Esophagus mucosa (tissue), 1 donor: ENCODE measurements around the gene VWA2. TPM values are rescaled to one million over a fixed set of nuclear protein-coding genes. Genes with fewer than 3 reads are reported as not detected.

Experiments
- total RNA-seq: library from RNA; stranded (reverse); gene quantifications from one replicate; pipeline ENCODE4 v1.2.4, GENCODE V29; 2023
- donor health status: DM: yes; HTN: yes; CAD: no.

Gene VWA2
- total RNA-seq, 1 donor from 2014 or later: 3.5 TPM

Other genes with a start within 250 kb of the VWA2 start
- 0.04 TPM for gene ADRB1, start 195.4 kb upstream of the VWA2 start, total RNA-seq
- gene CCDC186, start 65.1 kb upstream of the VWA2 start, total RNA-seq: 19.7 TPM
- gene TDRD1, start 59.9 kb upstream of the VWA2 start, total RNA-seq: not detected
- 22.8 TPM for gene AFAP1L2, start 165.2 kb downstream of the VWA2 start, total RNA-seq